Inflammatory macrophage treated with lipopolysaccharide for 4 hours (primary cell): Measurements from ENCODE around the gene CLDN4.

ENCODE experiments used
- DNase-seq: peaks from one replicate; pipeline ENCODE4 v3.0.0-alpha.2; 2020

Gene CLDN4

GRCh38 chr7:73844131-73844547 is 13.3 kb downstream of the CLDN4 start:
- DNase-seq: peak; percentile 26

GRCh38 chr7:73844848-73845460 is 14.2 kb downstream of the CLDN4 start:
- DNase-seq: no peak

DNA sequence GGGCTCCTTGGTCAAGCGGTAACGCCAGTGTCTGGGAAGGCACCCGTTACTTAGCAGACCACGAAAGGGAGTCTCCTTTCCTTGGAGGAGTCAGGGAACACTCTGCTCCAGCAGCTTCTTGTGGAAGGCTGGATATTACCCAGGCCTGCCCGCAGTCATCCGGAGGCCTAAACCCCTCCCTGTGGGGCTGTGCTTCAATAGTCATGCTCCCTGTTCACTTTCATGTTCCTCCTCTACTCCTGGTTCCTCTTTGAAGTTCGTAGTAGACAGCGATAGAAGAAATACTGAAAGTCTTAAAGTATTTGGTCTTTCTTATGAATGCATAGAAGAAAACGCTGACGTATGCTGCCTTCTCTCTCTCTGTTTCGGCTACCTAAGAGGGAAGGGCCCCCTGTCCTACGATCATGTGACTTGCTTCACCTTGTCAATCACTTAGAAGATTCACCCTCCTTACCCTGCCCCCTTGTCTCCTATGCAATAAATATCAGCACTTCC is 15.0 kb downstream of the CLDN4 start:
- peak; percentile 88 for DNase-seq

GRCh38 chr7:73847941-73848723 is 17.3 kb downstream of the CLDN4 start:
- DNase-seq: no peak

DNA sequence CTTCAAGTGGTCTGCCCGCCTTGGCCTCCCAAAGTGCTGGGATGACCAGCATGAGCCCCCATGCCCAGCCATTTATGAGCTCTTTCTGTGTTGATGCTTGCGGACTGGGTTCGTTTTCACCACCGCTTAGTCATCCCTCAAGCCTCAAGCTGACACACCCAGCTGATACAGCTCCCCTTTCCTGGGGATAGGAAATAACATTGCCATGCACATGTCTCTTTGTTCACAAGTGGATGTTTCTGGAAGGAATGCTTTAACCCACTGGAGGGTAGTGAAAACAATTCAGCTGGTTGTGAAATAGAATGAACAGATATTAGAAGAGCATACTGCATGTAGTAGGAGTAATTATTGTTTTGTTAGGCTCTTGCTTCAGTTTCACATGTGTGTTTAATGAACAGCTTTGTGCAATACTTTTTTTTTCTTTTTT is 20.0 kb downstream of the CLDN4 start:
- DNase-seq: peak; percentile 85

DNA sequence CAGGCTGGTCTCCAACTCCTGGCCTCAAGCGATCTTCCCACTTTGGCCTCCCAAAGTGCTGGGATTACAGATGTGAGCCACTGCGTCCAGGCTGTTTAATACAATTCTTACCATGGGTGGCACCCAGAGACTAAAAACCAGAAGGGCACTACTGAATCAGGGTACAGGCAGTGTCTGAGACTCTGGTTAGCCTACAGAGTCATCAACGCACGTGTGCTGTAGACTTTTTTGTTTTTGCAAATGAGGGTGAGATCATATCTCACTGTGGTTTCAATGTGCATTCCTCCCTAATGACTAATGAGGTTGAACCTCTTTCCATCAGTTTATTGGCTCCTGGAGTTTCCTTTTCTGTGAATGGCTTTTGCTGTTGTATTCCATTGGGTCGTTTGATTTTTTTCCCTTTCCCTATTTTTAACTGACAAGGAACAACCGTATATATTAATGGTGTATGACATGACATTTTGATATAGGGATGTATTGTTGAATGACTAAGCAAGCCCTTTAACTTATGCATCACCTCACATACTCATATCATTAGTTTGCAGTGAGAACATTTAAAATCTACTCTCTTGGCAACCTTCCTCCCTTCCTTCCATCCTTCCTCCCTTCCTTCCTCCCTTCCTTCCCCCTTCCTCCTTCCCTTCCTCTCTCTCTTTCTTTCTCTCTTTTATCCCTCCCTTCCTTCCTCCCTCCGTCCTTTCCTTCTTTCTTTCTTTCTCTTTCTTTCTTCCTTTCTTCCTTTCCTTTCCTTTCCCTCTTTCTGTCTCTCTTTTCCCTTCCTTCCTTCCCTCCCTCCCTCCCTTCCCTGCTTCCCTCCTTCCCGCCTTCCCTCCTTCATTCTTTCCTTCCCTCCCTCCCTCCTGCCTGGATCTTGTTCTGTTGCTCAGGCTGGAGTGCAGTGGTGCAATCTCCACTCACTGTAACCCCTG is 20.9 kb downstream of the CLDN4 start:
- peak; percentile 90 for DNase-seq

- no peak for DNase-seq
Observed at GRCh38 chr7:73852500-73852899, 21.7 kb downstream of the CLDN4 start.

- DNase-seq: no peak
Observed at GRCh38 chr7:73856941-73857340, 26.1 kb downstream of the CLDN4 start.

DNA sequence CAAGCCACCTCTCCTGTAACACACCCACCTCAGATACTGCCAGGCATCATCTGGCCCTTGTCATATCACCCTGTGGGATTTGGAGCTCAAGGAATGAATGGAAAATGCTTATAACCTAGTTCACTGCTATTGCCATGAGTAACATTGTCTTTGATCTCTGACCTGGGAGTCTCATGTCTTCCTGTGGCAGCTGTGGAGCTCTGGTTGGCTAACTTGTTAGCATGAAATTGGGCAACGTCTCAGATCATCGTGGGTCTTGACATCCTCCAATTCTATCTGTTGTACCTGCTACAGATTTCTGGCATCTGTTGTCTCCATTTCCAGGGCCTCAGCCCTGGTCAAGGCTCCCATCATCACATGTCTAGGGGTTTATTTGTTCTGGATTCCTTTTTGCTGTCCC is 28.0 kb downstream of the CLDN4 start:
- no peak for DNase-seq

DNA sequence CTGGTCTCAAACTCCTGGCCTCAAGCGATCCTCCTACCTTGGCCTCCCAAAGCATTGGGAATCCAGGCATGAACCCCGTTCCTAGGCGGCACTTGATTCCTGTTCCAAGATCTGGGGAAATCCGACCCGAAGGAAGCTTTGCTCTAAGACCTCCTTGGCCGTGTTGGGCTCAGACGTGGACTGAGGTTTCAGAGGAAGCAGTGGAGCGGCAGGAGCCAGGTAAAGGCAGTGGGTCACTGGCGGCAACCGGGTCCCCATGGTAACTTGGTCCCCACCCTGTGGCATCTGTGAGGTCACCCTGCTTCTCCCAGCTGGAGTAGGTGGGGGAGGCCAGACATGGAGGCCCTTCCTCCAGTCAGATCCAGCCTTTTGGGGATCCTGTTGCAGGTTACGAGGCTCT is 30.1 kb downstream of the CLDN4 start, which contains the start of gene TMEM270:
Gene TMEM270, plus strand, starts transcription at position 301 of the 400 bp plus-strand sequence. Its CDS starts 36 bp downstream, at position 337.
- no peak for DNase-seq

GRCh38 chr7:73861305-73861704 is 30.5 kb downstream of the CLDN4 start:
- DNase-seq: no peak

GRCh38 chr7:73864981-73865711 is 34.4 kb downstream of the CLDN4 start:
- no peak for DNase-seq

DNA sequence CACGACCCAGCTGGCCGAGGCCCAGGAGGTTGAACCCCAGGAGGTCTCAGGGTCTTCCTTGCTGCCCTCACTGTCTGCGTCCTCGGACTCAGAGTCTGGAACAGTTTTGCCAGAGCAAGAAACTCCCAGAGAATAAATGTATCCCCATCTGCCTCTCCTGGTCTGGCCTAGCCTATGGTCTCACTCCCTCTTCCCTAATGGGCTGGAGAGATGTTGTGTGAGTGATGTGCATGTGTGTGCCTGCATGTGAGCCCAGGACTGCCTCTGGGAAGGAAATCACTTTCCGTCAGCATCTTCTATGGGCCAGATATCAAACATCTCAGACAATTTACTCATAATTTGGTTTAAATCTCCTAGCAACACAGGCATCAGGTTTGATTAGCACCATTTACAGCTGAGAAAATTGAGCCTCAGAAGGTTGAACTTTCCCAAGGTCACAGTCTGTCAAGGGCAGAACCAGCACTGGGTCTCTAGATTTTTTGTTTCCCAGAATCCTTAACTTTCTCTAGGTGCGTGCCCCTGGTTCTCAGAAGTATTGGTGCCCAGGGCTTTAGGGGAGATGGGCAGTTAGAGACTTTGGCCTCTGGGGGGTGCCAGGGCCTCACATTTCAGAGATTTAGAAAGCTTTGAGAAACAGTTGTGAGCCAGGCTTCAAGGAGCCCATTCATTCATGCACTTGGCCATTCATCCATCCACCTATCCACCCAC is 35.1 kb downstream of the CLDN4 start:
- DNase-seq: peak; percentile 59

DNA sequence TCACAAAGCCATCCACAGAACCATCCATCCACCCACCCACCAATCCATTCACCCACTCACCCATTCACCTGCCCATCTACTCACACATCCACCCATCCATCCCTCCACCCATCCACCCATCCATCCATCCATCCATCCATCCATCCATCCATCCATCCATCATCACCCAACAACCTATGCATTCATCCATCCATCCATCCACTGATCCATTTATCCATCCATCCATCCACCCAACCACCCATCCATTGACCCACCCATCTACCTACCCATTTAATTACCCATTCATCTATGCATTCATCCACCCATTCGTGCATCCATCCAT is 35.6 kb downstream of the CLDN4 start:
- no peak for DNase-seq

- no peak for DNase-seq
Observed at GRCh38 chr7:73869011-73869798, 38.4 kb downstream of the CLDN4 start.

DNA sequence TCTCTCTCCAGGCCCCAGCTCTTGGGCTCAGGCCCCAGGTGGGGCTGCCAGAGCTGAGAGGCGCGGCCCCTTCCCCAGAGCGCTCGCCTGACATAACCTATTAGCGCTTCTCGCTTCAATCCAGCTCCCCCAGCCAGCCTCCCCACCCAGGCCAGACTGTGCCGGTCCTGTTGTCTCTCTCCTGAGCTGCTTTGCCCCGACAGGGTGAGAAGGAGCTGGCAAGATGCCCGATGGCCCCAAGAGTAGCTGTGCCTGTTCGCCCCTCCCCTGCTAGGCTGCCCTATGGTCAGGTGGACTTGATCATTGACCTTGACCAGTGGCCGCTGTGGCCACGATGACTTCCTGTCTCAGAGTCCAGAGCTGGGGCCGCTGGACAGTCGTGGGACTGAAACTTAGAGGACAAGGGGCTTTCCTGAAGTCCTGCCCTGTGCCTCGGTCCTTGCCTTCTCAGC is 39.3 kb downstream of the CLDN4 start:
- DNase-seq: no peak

GRCh38 chr7:73871163-73872011 is 40.6 kb downstream of the CLDN4 start:
- DNase-seq: no peak

- no peak for DNase-seq
Observed at GRCh38 chr7:73872056-73872908, 41.5 kb downstream of the CLDN4 start.

GRCh38 chr7:73876361-73876760 is 45.6 kb downstream of the CLDN4 start:
- DNase-seq: no peak
